OCI-LY7 (cell line): ENCODE measurements around the gene ADAT1. TPM values are rescaled to one million over a fixed set of nuclear protein-coding genes. Genes with fewer than 3 reads are reported as not detected.
A peak's percentile ranks its signal among the peaks of the same experiment; 100 is the strongest.

Experiments
- BruUV-seq: library from RNA; stranded (reverse); fragments of 400-500 nt; replicated peaks from 2 replicates; lab custom pipeline; 2021; lab: Mats Ljungman, UMichigan
- CTCF ChIA-PET: fragments of 300-600 bp; sonication (Branson Sonifier 250); formaldehyde crosslinking; loops from one replicate; lab custom pipeline; 2022; ENCODE audit warnings: antibody characterized with exemption; ENCODE audit not compliant: unreplicated experiment; lab: Charles Lee
- POLR2A ChIA-PET: fragments of 300-600 bp; sonication (Branson Sonifier 250); formaldehyde crosslinking; loops from one replicate; lab custom pipeline; 2022; ENCODE audit warnings: antibody characterized with exemption; lab: Charles Lee
- DNase-seq: peaks from one replicate; pipeline ENCODE4 v3.0.0-alpha.2; 2015; ENCODE audit warnings: low spot score
- H2AFZ ChIP-seq: fragments of 200-600 bp; sonication (generic), shearing (Covaris generic); 2 replicates; pipeline ENCODE4 v1.6.1; 2014; ENCODE audit warnings: mild to moderate bottlenecking, antibody characterized with exemption, low read length, moderate library complexity
- H3K27ac ChIP-seq: fragments of 200-600 bp; sonication (generic); 2 replicates; pipeline ENCODE4 v1.5.1; 2014; ENCODE audit warnings: mixed run types, low read depth, mild to moderate bottlenecking, moderate library complexity, low read length, inconsistent platforms; ENCODE audit not compliant: poor library complexity, severe bottlenecking
- H3K36me3 ChIP-seq: fragments of 200-600 bp; sonication (generic); 2 replicates; pipeline ENCODE4 v1.6.1; 2014; ENCODE audit warnings: mild to moderate bottlenecking, antibody characterized with exemption, low read length, moderate library complexity, mixed read lengths; ENCODE audit not compliant: insufficient read depth
- H3K4me1 ChIP-seq: fragments of 200-600 bp; sonication (generic); 2 replicates; pipeline ENCODE4 v1.5.1; 2014; ENCODE audit warnings: mild to moderate bottlenecking, low read length; ENCODE audit not compliant: insufficient read depth, poor library complexity, severe bottlenecking
- H3K4me2 ChIP-seq: fragments of 200-600 bp; sonication (generic); 2 replicates; pipeline ENCODE4 v1.6.1; 2014; ENCODE audit warnings: mild to moderate bottlenecking, low read length
- H3K4me3 ChIP-seq: fragments of 200-600 bp; sonication (generic); 2 replicates; pipeline ENCODE4 v1.5.1; 2014; ENCODE audit warnings: mild to moderate bottlenecking, low read depth, low read length; ENCODE audit not compliant: poor library complexity, severe bottlenecking
- H3K79me2 ChIP-seq: fragments of 200-600 bp; sonication (generic); 2 replicates; pipeline ENCODE4 v1.6.1; 2016; ENCODE audit warnings: low read depth, mild to moderate bottlenecking, low read length, moderate library complexity, mixed read lengths; ENCODE audit not compliant: insufficient read depth
- H3K9me2 ChIP-seq: fragments of 200-600 bp; sonication (generic); 2 replicates; pipeline ENCODE4 v1.6.1; 2016; ENCODE audit warnings: mild to moderate bottlenecking, low read length, mixed read lengths; ENCODE audit not compliant: insufficient read depth
- H3K9me3 ChIP-seq: fragments of 200-600 bp; sonication (generic); 2 replicates; pipeline ENCODE4 v1.6.1; 2014; ENCODE audit warnings: mild to moderate bottlenecking, mixed run types, low read length, mixed read lengths
- H4K20me1 ChIP-seq: fragments of 200-600 bp; sonication (generic); 2 replicates; pipeline ENCODE4 v1.6.1; 2014; ENCODE audit warnings: mild to moderate bottlenecking, antibody characterized with exemption, low read length, moderate library complexity, mixed read lengths; ENCODE audit not compliant: insufficient read depth
- EZH2phosphoT487 ChIP-seq: fragments of 200-600 bp; sonication (generic); IDR thresholded peaks from 2 replicates; pipeline ENCODE4 v1.6.1; 2018; ENCODE audit warnings: low read depth, borderline replicate concordance, mild to moderate bottlenecking, mixed run types, antibody characterized with exemption, low read length, moderate library complexity, mixed read lengths
- intact Hi-C: fragments of 100-400 bp; cut with micrococcal nuclease; formaldehyde crosslinking; loops from one replicate; pipeline ENCODE4 v1.10.0; 2022; ENCODE audit not compliant: unreplicated experiment
- total RNA-seq, 2 experiments: library from RNA; depleted of rRNA in 1 of 2; stranded (reverse); fragments of >200 nt in 1 of 2; shearing (Covaris generic) in 1 of 2; gene quantifications; 2 replicates each; pipeline ENCODE4 v1.2.3, GENCODE V29; 2014 to 2022
- TF ChIP-seq, protein P1 (sequence below): fragments of 200-600 bp; sonication (generic); conservative IDR thresholded peaks from 2 replicates; pipeline ENCODE4 v1.5.1; 2014; ENCODE audit warnings: mild to moderate bottlenecking, antibody characterized with exemption, low read length, moderate library complexity, mixed read lengths

Gene ADAT1
- total RNA-seq, 2 experiments from 2014 or later, result 53.4 to 91.7 TPM

DNA sequence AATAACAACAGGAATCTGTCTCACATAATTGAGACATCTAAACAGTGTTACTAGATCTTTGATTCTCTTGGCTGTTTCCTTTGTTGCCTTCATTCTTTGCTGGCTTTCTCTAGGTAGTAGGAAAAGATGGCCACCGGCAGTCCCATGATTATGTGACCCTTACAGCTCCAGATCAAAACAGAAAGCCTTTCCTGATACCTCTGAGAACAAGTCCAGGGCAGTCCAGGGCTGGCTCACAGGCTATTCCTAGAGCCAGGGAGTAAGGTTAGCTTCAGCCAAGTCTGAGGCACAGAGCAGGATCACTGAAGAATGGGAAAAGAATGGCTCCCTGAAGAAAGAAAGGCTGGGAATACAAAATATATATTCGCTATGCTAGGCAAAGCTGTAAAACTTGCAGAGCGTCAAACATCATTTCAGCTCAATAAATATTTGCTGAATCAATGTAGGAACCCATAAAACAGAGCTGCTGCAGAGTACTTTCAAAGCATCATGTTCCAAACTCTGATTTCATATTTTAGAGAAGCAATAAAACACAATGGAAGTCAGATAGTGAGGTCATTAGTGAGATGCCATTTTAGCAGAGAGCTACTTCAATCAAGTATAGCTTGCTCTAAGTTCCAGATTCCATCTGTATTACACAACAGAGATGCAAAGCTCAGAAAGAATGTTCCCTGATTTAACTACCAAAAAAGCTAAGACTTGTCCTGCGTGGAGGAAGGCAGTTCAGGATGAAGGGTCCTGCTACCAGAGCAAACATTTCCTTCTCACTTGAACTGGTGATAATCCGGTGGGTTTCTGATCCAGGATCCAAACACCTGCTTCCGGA, 23.4 kb downstream of the ADAT1 start:
- intact Hi-C loops, result no loop called here
- H3K4me3 ChIP-seq, result no peak overlapping the region
- H3K27ac ChIP-seq, result no peak overlapping the region
- H3K4me1 ChIP-seq, result peaks cover 9% of the 10 kb centered on the region
- peaks cover 78% of the 10 kb centered on the region for H3K36me3 ChIP-seq
- no peaks in the 10 kb centered on the region for H3K9me2 ChIP-seq
- H3K9me3 ChIP-seq, result peaks cover 9% of the 10 kb centered on the region; the same call in 1 of the 2 replicates
- no peak overlapping the region for H2AFZ ChIP-seq
- H3K4me2 ChIP-seq, result no peak overlapping the region
- H3K79me2 ChIP-seq, result no peaks in the 10 kb centered on the region
- CTCF ChIA-PET, result no interaction called here
- BruUV-seq, result TSS peak; percentile 28
- no peaks in the 10 kb centered on the region for H4K20me1 ChIP-seq
- POLR2A ChIA-PET, result interaction anchor here (0.6 to 0.9 kb wide), 4 partner anchors 16 to 180 kb away, joined by 3 read pairs; no protein-coding TSS in a partner anchor
- TF ChIP-seq EZH2phosphoT487, result no peak
- TF ChIP-seq, protein P1, sequence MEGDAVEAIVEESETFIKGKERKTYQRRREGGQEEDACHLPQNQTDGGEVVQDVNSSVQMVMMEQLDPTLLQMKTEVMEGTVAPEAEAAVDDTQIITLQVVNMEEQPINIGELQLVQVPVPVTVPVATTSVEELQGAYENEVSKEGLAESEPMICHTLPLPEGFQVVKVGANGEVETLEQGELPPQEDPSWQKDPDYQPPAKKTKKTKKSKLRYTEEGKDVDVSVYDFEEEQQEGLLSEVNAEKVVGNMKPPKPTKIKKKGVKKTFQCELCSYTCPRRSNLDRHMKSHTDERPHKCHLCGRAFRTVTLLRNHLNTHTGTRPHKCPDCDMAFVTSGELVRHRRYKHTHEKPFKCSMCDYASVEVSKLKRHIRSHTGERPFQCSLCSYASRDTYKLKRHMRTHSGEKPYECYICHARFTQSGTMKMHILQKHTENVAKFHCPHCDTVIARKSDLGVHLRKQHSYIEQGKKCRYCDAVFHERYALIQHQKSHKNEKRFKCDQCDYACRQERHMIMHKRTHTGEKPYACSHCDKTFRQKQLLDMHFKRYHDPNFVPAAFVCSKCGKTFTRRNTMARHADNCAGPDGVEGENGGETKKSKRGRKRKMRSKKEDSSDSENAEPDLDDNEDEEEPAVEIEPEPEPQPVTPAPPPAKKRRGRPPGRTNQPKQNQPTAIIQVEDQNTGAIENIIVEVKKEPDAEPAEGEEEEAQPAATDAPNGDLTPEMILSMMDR, result no peak
- no peak for DNase-seq

DNA sequence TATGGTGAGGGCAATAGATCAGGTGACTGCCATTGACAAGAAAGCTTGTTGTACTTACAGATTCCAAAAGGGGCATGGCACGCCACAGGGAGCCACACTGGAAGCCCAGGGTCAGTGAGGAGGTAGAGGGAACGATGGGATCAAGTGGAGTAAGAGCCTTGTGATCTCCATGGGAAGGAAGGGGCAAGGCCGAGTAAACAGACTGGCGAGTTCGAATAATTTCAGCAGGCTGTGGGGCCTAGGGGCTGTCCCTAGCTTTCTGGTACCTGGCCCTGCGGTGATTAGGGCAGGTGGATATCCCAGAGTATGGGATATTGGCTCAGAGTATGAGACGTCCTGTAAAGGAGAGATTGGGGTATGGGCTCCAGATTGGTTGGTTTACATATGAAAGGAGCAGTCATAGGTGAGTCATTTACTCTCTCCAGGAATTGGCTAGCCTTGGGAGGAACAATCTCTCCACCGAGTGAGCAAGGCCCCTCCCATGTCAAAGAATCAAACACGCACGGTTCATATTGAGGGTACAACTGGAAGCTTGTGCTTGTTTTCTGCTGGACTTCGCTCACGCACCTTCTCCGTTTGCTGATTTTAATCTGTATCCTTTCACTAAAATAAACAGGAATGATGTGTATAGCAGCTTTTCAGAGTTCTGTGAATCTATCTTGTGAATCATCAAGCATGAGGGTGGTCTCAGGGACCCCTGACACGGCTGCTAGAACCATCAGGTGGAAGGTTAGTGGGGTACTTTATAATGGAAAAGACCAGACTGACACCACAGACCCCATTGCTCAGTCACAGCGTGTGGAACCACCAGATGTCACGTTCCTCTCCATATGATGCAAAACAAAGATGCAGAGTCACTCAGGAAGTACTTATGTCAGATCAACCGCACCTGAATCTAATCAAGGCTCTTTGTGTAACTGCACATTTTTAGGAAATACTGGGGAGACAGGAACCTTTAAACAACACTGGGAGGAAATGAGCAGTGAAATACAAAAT, 29.0 kb downstream of the ADAT1 start:
- H2AFZ ChIP-seq, result peak overlapping the region; percentile 36; the same call in 1 of the 2 replicates
- no peak for TF ChIP-seq EZH2phosphoT487
- TF ChIP-seq, protein P1, result no peak
- POLR2A ChIA-PET, result interaction anchor here (0.5 to 0.6 kb wide), 2 partner anchors 21 to 88 kb away, joined by 3 read pairs; no protein-coding TSS in a partner anchor
- no peaks in the 10 kb centered on the region for H3K9me2 ChIP-seq
- intact Hi-C loops, result no loop called here
- no peak overlapping the region for H3K4me3 ChIP-seq
- peak; percentile 55 for DNase-seq
- H4K20me1 ChIP-seq, result no peaks in the 10 kb centered on the region
- peaks cover 33% of the 10 kb centered on the region for H3K36me3 ChIP-seq
- CTCF ChIA-PET, result no interaction called here
- peak overlapping the region; percentile 33 for H3K4me2 ChIP-seq
- H3K79me2 ChIP-seq, result no peaks in the 10 kb centered on the region
- peak overlapping the region; percentile 38 for H3K27ac ChIP-seq
- H3K4me1 ChIP-seq, result peaks cover 15% of the 10 kb centered on the region
- H3K9me3 ChIP-seq, result 0 out of 2 replicates have a peak, but pooled peaks cover 6% of the 10 kb centered on the region
- no TSS peak for BruUV-seq
